HCT116 (cell line): ENCODE data around the gene CDYL. TPM values are rescaled to one million over a fixed set of nuclear protein-coding genes. Genes with fewer than 3 reads are reported as not detected.
"Not testable (repeated sequence)": the region's sequence is repeated elsewhere in the genome, so short reads cannot be mapped to it uniquely, and the experiment has no call there.

Experiments used
- ATAC-seq: fragments of 200-7000 bp; cut with Tn5 transposase; 2 replicates; pipeline ENCODE4 v1.9.1; 2020; ENCODE audit warnings: mild to moderate bottlenecking, moderate library complexity
- BruUV-seq: library from RNA; stranded (reverse); fragments of 400-500 nt; replicated peaks from 2 replicates; lab custom pipeline; 2021; lab: Mats Ljungman, UMichigan
- CTCF ChIA-PET: fragments of 300-600 bp; sonication (Branson Sonifier 250); formaldehyde crosslinking; loops from one replicate; lab custom pipeline; 2021; ENCODE audit warnings: antibody characterized with exemption; lab: Charles Lee
- POLR2A ChIA-PET: fragments of 300-600, 350-600 bp; sonication (Branson Sonifier 250); formaldehyde crosslinking; loops from one replicate; lab custom pipeline; 2021; ENCODE audit warnings: antibody characterized with exemption; lab: Charles Lee
- RAD21 ChIA-PET, 2 experiments: fragments of 300-600 bp; sonication (Branson Sonifier 250); formaldehyde crosslinking; loops; one replicate each; lab custom pipeline; 2023; ENCODE audit warnings: low total read pairs in 2 of 2; ENCODE audit not compliant: uncharacterized antibody in 2 of 2, unreplicated experiment in 2 of 2, low non-redundant PET in 1 of 2; lab: Charles Lee
- DNase-seq: peaks from one replicate; pipeline ENCODE4 v3.0.0-alpha.2; 2010; ENCODE audit warnings: low read depth, low spot score
- H2AFZ ChIP-seq: fragments of 200-600 bp; shearing (Covaris generic), sonication (generic); 2 replicates; pipeline ENCODE4 v1.6.1; 2017; ENCODE audit warnings: low read depth, mixed run types, mixed read lengths, antibody characterized with exemption, low read length; ENCODE audit not compliant: poor library complexity, severe bottlenecking
- H3K27ac ChIP-seq: 2 replicates; pipeline ENCODE4 v1.5.1; 2012; ENCODE audit warnings: low read depth, low read length
- H3K27me3 ChIP-seq: fragments of 200-600 bp; sonication (generic); 2 replicates; pipeline ENCODE4 v1.6.1; 2016; ENCODE audit warnings: mixed run types, low read length, mixed read lengths; ENCODE audit not compliant: insufficient read depth
- H3K36me3 ChIP-seq, 2 experiments: fragments of 200-500 bp in 1 of 2; fragments of 200-600 bp in 1 of 2; sonication (Bioruptor generic) in 1 of 2; sonication (generic) in 1 of 2; 2 replicates each; pipeline versions ENCODE4 v1.5.1 to v1.6.1; 2014 to 2016; ENCODE audit warnings: low read length in 2 of 2, inconsistent platforms in 1 of 2, mixed read lengths in 1 of 2, mixed run types in 1 of 2; ENCODE audit not compliant: insufficient read depth in 2 of 2, control insufficient read depth in 1 of 2
- H3K4me1 ChIP-seq, 2 experiments: fragments of 200-600 bp in 1 of 2; sonication (generic) in 1 of 2; 2 replicates each; pipeline versions ENCODE4 v1.5.1 to v1.6.1; 2012 to 2017; ENCODE audit warnings: low read length in 2 of 2, inconsistent platforms in 1 of 2, mild to moderate bottlenecking in 1 of 2, mixed read lengths in 1 of 2, mixed run types in 1 of 2, moderate library complexity in 1 of 2; ENCODE audit not compliant: insufficient read depth in 2 of 2, control insufficient read depth in 1 of 2
- H3K4me2 ChIP-seq: fragments of 200-600 bp; sonication (generic); 2 replicates; pipeline ENCODE4 v1.6.1; 2017; ENCODE audit warnings: mixed run types, low read length, mixed read lengths
- H3K4me3 ChIP-seq, 2 experiments: fragments of 200-600 bp in 1 of 2; sonication (generic) in 1 of 2; replicated peaks in 1 of 2; 2 replicates each; pipeline ENCODE4 v1.5.1; 2011 to 2016; ENCODE audit warnings: low read length in 2 of 2, control low read depth in 1 of 2, low read depth in 1 of 2, mild to moderate bottlenecking in 1 of 2, mixed read lengths in 1 of 2, mixed run types in 1 of 2
- H3K79me2 ChIP-seq: fragments of 200-600 bp; sonication (generic); 2 replicates; pipeline ENCODE4 v1.6.1; 2017; ENCODE audit warnings: mild to moderate bottlenecking, mixed run types, low read length, moderate library complexity, mixed read lengths; ENCODE audit not compliant: insufficient read depth
- H3K9ac ChIP-seq: fragments of 200-600 bp; sonication (generic); 2 replicates; pipeline ENCODE4 v1.6.1; 2016; ENCODE audit warnings: low read length, mixed read lengths
- H3K9me2 ChIP-seq: fragments of 200-600 bp; sonication (generic), shearing (Covaris generic); 2 replicates; pipeline ENCODE4 v1.6.1; 2017; ENCODE audit warnings: mixed run types, mild to moderate bottlenecking, moderate library complexity; ENCODE audit not compliant: insufficient read depth
- H3K9me3 ChIP-seq, 2 experiments: fragments of 200-500 bp in 1 of 2; fragments of 200-600 bp in 1 of 2; sonication (Bioruptor generic) in 1 of 2; sonication (generic) in 1 of 2; 2 replicates each; pipeline ENCODE4 v1.6.1; 2014 to 2017; ENCODE audit warnings: low read length in 2 of 2, mixed read lengths in 2 of 2, inconsistent platforms in 1 of 2, low read depth in 1 of 2, mild to moderate bottlenecking in 1 of 2, mixed run types in 1 of 2, moderate library complexity in 1 of 2; ENCODE audit not compliant: control insufficient read depth in 1 of 2, insufficient read depth in 1 of 2
- H4K20me1 ChIP-seq: fragments of 200-600 bp; sonication (generic), shearing (Covaris generic); 2 replicates; pipeline ENCODE4 v1.6.1; 2017; ENCODE audit warnings: mixed run types, mild to moderate bottlenecking, moderate library complexity; ENCODE audit not compliant: insufficient read depth
- ATF3 ChIP-seq: IDR thresholded peaks from 2 replicates; pipeline ENCODE4 v1.6.1; 2012
- RAD21 ChIP-seq: IDR thresholded peaks from 2 replicates; pipeline ENCODE4 v1.6.1; 2012; ENCODE audit warnings: low read depth, mild to moderate bottlenecking
- SIN3A ChIP-seq: IDR thresholded peaks from 2 replicates; pipeline ENCODE4 v1.6.1; 2012; ENCODE audit warnings: low read depth
- SRF ChIP-seq: IDR thresholded peaks from 2 replicates; pipeline ENCODE4 v1.6.1; 2012; ENCODE audit warnings: low read depth
- intact Hi-C: fragments of 100-400 bp; cut with micrococcal nuclease; formaldehyde crosslinking; loops from 2 replicates; pipeline ENCODE4 v1.10.0; 2022
- total RNA-seq: library from RNA; stranded (reverse); gene quantifications from one replicate; pipeline ENCODE4 v1.2.1, GENCODE V29; 2021; ENCODE audit not compliant: unreplicated experiment
- TF ChIP-seq, protein P1 (sequence below), 3 experiments: fragments of 200-600 bp in 1 of 3; sonication (generic) in 1 of 3; IDR thresholded peaks in 2 of 3; conservative IDR thresholded peaks in 1 of 3; 2 replicates each; pipeline ENCODE4 v1.5.1; 2012 to 2017; ENCODE audit warnings: low read depth in 2 of 3, low read length in 2 of 3, antibody characterized with exemption in 1 of 3, borderline replicate concordance in 1 of 3, control low read depth in 1 of 3, mild to moderate bottlenecking in 1 of 3, mixed read lengths in 1 of 3, mixed run types in 1 of 3, moderate library complexity in 1 of 3; ENCODE audit not compliant: insufficient read depth in 1 of 3

The CDYL gene
- total RNA-seq, 1 experiment from 2014 or later, result 42.6 TPM

- TF ChIP-seq, protein P1, sequence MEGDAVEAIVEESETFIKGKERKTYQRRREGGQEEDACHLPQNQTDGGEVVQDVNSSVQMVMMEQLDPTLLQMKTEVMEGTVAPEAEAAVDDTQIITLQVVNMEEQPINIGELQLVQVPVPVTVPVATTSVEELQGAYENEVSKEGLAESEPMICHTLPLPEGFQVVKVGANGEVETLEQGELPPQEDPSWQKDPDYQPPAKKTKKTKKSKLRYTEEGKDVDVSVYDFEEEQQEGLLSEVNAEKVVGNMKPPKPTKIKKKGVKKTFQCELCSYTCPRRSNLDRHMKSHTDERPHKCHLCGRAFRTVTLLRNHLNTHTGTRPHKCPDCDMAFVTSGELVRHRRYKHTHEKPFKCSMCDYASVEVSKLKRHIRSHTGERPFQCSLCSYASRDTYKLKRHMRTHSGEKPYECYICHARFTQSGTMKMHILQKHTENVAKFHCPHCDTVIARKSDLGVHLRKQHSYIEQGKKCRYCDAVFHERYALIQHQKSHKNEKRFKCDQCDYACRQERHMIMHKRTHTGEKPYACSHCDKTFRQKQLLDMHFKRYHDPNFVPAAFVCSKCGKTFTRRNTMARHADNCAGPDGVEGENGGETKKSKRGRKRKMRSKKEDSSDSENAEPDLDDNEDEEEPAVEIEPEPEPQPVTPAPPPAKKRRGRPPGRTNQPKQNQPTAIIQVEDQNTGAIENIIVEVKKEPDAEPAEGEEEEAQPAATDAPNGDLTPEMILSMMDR (IDR thresholded peaks at IDR 0.05 in 2 of 3, conservative IDR thresholded peaks at IDR 0.05 in 1 of 3; ENCODE audit: borderline replicate concordance in 1 of 3, insufficient read depth in 1 of 3, low read depth in 2 of 3, low read length in 2 of 3), result peak; percentile 52 to 85 (median 79); a peak in 5 of 6 replicates
- TF ChIP-seq, all 23 proteins: peak for 9
Observed at GRCh38 chr6:5003604-5004372, 227.6 kb downstream of the CDYL start, which contains the start of gene RPP40 (continued).

- Histone ChIP-seq H3K4me1 (peaks cover 0 to 17% of the 10 kb centered on the region in 2 experiments; a peak in 2 of 4 replicates), H3K27me3 (no peaks in the 10 kb centered on the region), H3K4me2 (peak overlapping the region; percentile 98), H3K9me3 (no peaks in the 10 kb centered on the region), H3K4me3 (peak overlapping the region; percentile 74 to 87), H2AFZ (peak overlapping the region; percentile 99), H3K79me2 (no peaks in the 10 kb centered on the region; the same call in 1 of the 2 replicates), H4K20me1 (no peaks in the 10 kb centered on the region), H3K27ac (peak overlapping the region; percentile 68), H3K36me3 (peaks cover 7 to 8% of the 10 kb centered on the region in 2 experiments; a peak in 2 of 4 replicates), H3K9ac (peak overlapping the region; percentile 73), H3K9me2 (no peaks in the 10 kb centered on the region)
- peak; percentile 1; the same call in 1 of the 2 replicates for ATAC-seq
- intact Hi-C loops, result no loop called here
- DNase-seq, result no peak
- ChIA-PET POLR2A (interaction anchor here (1.3 kb wide), 1 partner anchor 26 kb away, joined by 3 read pairs; no protein-coding TSS in a partner anchor), RAD21 (no interaction called here), CTCF (interaction anchor here (0.9 to 2.3 kb wide), 2 partner anchors 26 to 37 kb away, joined by 3 to 10 read pairs; no protein-coding TSS in a partner anchor)
- TSS peak; percentile 62 for BruUV-seq
- TF ChIP-seq SIN3A, result no peak
- no peak for TF ChIP-seq SRF
- TF ChIP-seq RAD21, result no peak
- TF ChIP-seq ATF3, result no peak
- TF ChIP-seq, protein P1 (IDR thresholded peaks at IDR 0.05 in 2 of 3, conservative IDR thresholded peaks at IDR 0.05 in 1 of 3; ENCODE audit: borderline replicate concordance in 1 of 3, insufficient read depth in 1 of 3, low read depth in 2 of 3, low read length in 2 of 3), result no peak
Observed at GRCh38 chr6:5004373-5005037, 228.3 kb downstream of the CDYL start.

DNA sequence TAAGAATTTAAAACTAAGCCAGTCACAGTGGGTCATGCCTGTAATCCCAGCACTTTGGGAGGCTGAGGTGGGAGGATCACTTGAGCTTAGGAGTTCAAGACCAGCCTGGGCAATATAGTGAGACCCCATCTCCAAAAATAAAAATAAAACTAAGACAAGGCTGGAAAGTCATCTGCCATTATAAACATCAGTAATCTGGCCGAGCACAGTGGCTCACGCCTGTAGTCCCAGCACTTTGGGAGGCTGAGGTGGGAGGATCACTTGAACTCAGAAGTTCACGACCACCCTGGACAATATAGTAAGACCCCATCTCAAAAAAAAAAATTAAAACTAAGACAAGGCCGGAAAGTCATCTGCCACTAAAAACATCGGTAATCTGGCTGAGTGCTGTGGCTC lies 228.8 kb downstream of the CDYL start:
- DNase-seq, ATAC-seq, BruUV-seq, POLR2A ChIA-PET, H3K79me2 ChIP-seq, intact Hi-C loops, CTCF ChIA-PET, H2AFZ ChIP-seq, H3K9ac ChIP-seq, H3K4me3 ChIP-seq, H4K20me1 ChIP-seq, H3K9me2 ChIP-seq, RAD21 ChIA-PET, H3K27ac ChIP-seq, H3K27me3 ChIP-seq, H3K36me3 ChIP-seq, H3K9me3 ChIP-seq: not testable (repeated sequence)
- Histone ChIP-seq H3K4me1 (peaks cover 0 to 17% of the 10 kb centered on the region in 2 experiments; a peak in 2 of 4 replicates), H3K4me2 (peak overlapping the region; percentile 98)
